Central memory CD4-positive, alpha-beta T cell (primary cell): ENCODE data around the gene EXD3.

Experiments used
- DNase-seq: peaks from one replicate; pipeline ENCODE4 v3.0.0; 2022

EXD3 gene

GRCh38 chr9:137278721-137279711 lies 143.9 kb downstream of the EXD3 start:
- no peak for DNase-seq

GRCh38 chr9:137278061-137278701 lies 144.8 kb downstream of the EXD3 start:
- DNase-seq = no peak

GRCh38 chr9:137277329-137278041 lies 145.5 kb downstream of the EXD3 start, which contains the start of gene TOR4A:
Gene TOR4A, plus strand, starts transcription at chr9:137277726. Its CDS starts 964 bp downstream, at chr9:137278690.
- no peak for DNase-seq

- no peak for DNase-seq
These were observed 146.3 kb downstream of the EXD3 start for GRCh38 chr9:137276473-137277328.

- no peak for DNase-seq
These were observed 147.1 kb downstream of the EXD3 start for GRCh38 chr9:137275588-137276472.

GRCh38 chr9:137275203-137275587 lies 147.8 kb downstream of the EXD3 start:
- DNase-seq = no peak

GRCh38 chr9:137273611-137274320 lies 149.2 kb downstream of the EXD3 start:
- DNase-seq = no peak

- no peak for DNase-seq
These were observed 149.9 kb downstream of the EXD3 start for GRCh38 chr9:137273095-137273490.

GRCh38 chr9:137272241-137273094 lies 150.5 kb downstream of the EXD3 start:
- DNase-seq = no peak

- no peak for DNase-seq
These were observed 151.3 kb downstream of the EXD3 start for GRCh38 chr9:137271696-137272076.

- DNase-seq = peak; percentile 39
These were observed 151.8 kb downstream of the EXD3 start for GRCh38 chr9:137270929-137271695.

GRCh38 chr9:137269231-137269772 lies 153.7 kb downstream of the EXD3 start:
- no peak for DNase-seq

GRCh38 chr9:137268538-137269201 lies 154.3 kb downstream of the EXD3 start:
- DNase-seq = no peak

GRCh38 chr9:137267933-137268355 lies 155.0 kb downstream of the EXD3 start:
- no peak for DNase-seq

- DNase-seq = no peak
These were observed 156.1 kb downstream of the EXD3 start for GRCh38 chr9:137266585-137267453.

GRCh38 chr9:137266162-137266527 lies 156.8 kb downstream of the EXD3 start:
- no peak for DNase-seq
